ENCODE data around the gene NUP214.
"Not testable (repeated sequence)": the region's sequence is repeated elsewhere in the genome, so short reads cannot be mapped to it uniquely, and the experiment has no call there.

The NUP214 gene

GRCh38 chr9:131259916-131260597 lies 134.7 kb downstream of the NUP214 start:
- no peak for DNase-seq (ENCODE audit: low read depth)

GRCh38 chr9:131260751-131261452 lies 135.5 kb downstream of the NUP214 start:
- no peak for DNase-seq (ENCODE audit: low read depth)

DNA sequence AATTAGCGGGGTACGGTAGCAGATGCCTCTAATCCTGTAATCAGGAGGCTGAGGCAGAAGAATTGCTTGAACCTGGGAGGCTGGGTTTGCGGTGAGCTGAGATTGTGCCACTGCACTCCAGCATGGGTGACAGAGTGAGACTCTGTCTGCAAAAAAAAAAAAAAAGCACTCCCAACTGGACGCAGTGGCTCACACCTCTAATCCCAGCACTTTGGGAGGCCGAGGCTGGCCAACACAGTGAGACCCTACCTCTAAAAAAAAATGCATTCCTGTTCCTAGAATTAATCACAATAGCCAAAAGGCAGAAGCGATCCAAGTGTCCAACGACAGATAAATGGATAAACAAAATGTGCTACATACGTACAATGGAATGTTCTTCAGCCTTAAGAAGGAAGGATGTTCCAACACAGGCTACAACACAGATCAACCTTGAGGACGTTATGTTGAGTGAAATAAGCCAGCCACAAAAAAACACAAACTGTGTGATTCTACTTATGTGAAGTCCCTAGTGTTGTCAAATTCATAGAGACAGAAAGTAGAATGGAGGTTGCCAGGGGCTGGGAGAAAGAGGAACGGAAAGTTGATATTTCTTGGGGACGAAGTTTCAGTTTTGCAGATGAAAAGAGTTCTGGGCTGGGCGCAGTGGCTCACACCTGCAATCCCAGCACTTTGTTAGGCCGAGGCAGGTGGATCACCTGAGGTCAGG lies 137.1 kb downstream of the NUP214 start:
- DNase-seq (ENCODE audit: low read depth): peak; percentile 46

DNA sequence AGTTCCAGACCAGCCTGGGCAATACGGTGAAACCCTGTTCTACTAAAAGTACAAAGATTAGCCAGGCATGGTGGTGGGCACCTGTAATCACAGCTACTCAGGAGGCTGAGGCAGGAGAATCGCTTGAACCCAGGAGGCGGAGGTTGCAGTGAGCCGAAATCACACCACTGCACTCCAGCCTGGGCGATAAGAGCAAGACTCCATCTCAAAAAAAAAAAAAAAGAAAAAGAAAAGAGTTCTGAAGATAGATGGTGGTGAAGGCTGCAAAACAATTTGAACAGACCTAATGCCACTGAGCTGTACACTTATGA lies 137.6 kb downstream of the NUP214 start:
- not testable (repeated sequence) for DNase-seq (ENCODE audit: low read depth)

DNA sequence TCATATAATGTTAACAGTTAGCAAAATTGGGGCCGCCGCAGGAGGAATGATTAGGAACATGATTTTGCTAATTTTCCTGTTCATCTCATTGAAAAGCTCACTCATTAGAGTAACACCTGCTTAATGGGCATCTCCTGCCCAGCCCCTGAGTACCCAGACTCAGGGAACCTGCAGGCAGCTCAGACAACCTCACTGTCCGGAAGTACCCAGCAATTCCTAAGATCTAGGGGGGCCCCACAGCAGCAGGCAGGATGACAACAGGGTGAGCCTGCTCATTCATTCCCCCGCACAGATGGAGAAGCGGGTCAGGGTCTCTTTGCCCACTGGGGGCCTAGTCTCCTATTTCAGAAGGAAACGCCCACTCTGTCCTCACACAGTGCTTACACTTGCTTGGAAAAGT lies 138.3 kb downstream of the NUP214 start:
- no peak for DNase-seq (ENCODE audit: low read depth)

DNA sequence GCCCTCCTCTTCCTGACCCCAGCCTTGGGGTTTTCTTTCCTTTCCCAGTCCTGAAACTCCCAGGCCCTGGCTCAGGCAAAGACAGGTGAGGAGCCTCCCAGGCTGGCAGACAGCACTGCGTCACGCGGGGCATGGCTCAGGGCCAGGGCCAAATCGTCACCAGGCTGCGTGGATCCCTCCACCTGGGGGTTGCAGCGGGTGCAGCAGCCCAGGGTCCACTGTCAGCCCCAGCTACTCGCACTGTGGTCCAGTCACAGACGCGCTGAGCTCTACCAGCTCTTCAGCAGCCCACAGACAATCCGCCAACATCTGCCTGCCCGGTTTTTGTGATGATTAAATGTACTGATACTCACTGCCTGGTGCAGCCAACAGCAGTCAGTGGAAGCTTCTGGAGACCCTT lies 138.8 kb downstream of the NUP214 start:
- DNase-seq (ENCODE audit: low read depth): no peak

DNA sequence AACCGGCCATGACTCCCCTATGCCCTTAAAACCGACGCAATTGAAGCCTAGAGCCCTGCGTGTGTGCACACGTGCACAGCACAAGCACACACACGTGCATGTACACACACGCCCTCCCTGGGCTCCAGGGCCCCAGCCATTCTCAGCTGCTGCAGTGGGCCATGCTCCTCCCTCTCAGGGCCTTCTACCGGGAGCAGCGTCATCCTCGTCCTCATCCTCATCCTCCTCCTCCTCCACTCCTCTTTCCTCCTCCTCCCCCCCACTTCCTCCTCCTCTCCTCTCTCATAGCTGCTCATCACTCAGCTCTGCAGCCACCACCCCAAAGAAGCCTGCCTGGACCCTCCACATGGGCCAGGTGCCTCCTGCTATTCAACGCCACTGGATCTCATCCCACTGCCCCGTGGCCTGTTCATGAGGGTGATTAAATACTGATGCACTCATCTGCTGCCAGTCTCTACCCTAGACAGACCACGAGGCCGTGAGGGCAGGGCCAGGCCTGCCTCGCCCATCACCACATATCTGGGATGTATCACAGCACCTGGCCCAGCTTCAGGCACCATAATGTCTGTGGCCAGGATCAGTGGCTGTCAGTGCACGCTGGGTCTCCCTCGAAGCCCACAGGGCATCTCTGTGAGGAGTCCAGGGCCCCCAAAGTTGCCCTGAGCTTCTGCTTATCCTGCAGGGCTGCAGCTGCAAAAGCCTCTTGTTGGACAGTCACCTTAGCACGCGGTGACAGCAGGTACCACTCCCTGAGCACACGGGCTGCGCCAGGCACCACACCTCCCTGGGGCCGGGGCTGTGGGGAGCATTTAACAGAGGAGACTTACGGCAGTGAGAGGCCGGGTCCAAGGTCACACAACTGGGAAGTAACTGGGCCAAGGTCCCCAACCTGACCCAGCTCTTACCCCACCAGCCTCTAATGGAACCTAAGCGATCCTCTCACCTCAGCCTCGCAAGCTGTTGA lies 141.2 kb downstream of the NUP214 start:
- DNase-seq (ENCODE audit: low read depth): no peak

DNA sequence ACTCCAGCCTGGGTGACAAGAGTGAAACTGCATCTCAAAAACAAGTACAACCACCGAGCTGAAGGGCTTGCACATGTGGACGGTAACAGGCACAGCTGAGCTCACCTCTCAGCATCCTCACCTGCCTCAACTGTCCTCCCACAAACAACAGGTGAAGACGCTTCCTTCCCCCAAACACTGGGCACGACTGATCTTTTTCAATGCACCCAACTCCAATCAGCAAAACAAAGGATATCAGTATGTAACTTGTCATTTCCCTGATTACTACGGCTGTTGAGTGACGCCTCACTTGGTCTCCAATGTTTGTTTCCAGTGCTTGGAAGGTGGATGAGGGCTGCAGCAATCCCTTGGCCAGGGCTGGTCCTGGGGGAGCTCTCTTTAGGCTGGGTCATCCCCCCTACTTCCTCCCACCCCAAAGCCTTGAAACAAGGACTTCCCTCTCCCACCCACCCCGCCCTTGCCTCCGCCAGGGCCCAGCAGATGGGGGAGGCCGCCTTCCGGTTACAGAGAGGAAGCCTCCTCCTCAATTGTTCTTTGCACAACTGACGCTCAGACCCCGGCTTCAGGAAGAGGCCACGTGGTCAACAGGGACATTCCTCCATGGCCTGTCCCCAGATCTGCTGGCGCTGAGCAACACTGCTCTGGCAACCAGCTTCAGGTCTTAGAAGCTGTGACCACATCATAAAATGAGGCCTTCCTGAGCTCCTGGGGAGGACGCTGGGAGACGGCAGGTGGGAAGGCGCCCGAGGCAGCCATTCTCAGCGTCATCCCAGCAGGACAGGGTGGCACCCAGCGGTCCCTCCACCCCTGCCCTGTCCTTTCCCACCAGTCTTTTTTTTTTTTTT lies 145.0 kb downstream of the NUP214 start:
- no peak for DNase-seq (ENCODE audit: low read depth)

DNA sequence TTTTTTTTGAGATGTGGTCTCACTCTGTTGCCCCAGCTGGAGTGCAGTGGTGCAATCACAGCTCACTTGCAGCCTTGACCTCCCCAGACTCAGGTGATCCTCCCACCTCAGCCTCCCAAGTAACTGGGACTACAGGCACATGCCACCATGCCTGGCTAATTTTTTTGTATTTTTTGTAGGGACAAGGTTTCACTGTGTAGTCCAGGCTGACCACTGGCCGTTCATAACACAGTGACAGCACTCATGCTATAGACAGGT lies 145.6 kb downstream of the NUP214 start:
- not testable (repeated sequence) for DNase-seq (ENCODE audit: low read depth)

DNA sequence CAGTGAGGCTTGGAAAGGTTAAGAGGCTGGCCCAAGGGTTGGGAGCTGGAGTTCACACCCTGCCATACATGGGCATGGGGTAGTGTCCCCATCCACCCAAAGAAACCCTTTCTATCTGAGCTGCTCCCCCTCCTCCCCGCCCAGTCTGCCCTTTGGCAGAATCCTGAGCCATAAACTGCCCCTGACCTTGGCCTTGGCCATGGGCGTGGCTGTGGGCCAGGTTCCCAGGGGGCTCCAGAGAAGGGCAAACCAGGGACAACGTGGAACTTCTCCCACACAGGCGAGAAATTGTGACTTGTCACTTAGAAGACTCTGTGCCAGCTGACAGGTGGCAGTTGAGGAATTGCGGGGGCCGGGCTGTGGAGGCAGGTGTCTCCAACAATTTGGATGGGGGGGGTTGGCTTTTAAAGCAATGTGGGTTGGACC lies 146.1 kb downstream of the NUP214 start:
- DNase-seq (ENCODE audit: low read depth): no peak

DNA sequence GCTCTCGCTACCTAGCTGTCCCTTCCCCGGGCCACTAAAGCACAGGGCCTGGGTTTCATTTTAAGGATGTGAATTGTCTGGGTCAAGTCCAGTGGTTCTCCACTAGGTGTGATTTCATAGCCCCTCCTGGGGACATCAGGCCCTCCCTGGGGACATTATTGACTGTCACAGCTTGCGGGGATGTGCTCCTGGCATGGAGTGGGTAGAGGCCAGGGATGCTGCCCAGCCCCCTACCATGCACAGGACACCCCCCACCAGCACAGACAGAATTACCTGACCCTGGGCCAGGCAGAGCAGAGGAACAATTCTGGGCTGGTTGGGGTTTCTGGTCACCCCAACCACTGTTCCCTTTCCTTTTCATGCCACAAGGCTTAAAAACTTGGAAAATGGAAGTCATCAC lies 146.8 kb downstream of the NUP214 start:
- DNase-seq (ENCODE audit: low read depth): no peak

- DNase-seq (ENCODE audit: low read depth): no peak
Observed at GRCh38 chr9:131273146-131273855, 147.9 kb downstream of the NUP214 start.

DNA sequence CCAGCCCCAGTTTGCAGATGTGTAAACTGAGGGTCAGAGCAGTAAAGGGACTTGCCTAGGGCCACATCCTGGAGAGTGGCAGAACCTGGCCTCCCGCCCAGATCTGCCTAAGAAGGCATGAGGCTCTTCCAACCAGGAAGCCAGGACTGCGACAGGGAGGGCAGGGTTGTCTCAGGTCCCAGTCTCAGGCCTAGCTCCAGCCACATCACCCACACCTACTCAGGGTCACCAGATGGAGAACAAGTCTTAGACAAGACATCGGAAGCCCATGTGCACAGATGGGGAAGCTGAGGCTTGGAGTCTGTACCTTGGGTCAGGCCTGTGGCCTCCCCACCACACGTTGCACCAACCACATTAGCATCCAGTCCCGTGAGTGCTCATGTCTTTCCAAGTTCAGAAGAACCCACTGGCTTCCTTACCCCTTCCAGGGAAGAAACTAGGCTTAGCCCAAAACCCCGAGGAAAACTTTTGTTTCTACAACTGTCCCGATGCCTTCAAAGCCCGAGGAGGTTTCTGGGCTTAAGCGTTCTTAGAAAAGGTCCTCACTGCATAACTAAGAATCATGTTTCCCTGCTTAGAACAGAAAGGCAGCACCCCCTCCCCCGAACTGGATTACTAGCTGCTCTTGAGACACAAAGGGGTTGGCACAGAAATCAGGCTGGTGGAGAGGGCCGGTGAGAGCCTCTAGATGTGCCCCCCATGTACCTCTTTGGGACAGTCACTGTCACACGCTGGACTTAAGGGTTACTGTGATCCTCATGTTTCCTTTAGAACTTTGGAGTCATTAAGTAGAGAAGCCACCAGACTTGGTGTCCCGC lies 148.7 kb downstream of the NUP214 start:
- peak; percentile 32 for DNase-seq (ENCODE audit: low read depth)

- no peak for DNase-seq (ENCODE audit: low read depth)
Observed at GRCh38 chr9:131274674-131275331, 149.4 kb downstream of the NUP214 start.

DNA sequence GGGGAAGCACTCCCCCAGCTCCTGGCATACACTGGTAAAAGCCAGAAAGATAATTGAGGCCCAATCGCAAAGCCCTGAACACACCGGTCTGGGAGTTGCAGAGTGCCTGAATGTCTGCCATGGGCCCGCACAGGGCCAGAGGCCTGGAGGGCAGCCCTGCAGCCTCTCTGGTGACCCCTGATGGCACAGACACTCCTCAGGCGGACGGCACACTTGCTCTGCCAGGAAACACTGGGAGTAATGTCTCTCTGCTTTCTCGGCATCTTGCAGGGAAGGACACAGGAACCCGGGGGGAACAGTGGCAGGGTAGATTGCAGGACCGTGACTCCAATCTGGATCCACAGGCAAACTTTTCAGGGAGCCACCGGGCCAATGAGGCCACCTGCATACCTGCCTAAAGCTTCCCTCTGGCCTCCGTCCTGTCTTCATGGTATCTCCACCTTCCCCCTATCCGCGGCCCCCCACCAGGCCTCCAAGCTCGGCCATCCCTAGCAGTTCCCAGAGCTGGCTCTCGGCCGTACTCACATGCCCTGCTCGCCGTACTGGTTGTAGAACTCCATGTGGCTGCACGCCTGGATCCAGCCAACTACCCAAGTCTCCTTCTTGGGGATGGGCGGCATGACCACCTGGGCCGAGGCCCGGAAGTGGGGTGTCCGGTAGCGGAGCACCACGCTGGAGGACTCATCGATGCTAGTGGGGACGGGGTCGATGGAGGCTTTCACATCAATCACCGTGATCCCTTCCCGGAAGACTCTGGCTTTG lies 150.1 kb downstream of the NUP214 start:
- DNase-seq (ENCODE audit: low read depth): no peak

DNA sequence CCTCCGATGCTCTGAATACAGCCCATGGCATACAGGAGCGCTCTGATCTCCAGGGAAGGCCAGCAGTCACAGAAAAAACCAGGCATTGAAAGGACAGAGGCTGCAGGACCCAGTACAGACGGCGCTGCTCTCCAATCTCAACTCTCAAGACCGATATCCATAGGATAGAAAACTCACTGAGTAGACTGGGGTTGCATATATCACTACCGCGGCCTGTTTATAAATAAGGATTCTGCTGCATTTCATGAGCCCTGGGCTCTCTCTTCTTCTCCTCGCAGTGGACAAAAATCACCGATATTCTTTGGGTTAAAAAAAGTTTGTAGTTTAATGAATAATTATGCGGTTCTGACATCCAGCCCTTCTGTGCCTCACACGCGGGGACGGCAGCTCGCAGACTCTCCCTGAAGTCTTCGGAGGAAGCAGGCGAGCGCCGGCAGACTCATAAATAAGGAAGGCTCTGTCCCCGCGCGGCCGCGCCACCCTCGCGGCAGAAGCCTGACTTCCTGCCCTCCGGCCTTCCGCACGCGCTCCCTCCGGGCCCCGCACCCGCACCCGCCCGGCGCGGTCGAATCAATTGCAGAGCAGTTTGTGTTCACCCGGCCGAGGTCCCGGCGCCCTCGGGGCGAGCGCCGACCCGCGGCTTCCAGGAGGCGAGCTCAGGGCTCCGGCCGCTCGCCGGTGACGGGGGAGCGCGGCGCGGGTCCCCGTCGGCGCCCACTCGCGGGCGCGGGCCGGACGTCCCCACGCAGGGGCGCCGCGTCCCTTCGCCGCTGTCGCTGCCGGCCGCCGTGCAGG lies 150.9 kb downstream of the NUP214 start, which contains the start of gene FAM78A:
Gene FAM78A, minus strand, starts transcription at position 417 of the 795 bp plus-strand sequence. Its CDS starts 331 bp downstream, at position 86.
- DNase-seq (ENCODE audit: low read depth): peak; percentile 13

DNA sequence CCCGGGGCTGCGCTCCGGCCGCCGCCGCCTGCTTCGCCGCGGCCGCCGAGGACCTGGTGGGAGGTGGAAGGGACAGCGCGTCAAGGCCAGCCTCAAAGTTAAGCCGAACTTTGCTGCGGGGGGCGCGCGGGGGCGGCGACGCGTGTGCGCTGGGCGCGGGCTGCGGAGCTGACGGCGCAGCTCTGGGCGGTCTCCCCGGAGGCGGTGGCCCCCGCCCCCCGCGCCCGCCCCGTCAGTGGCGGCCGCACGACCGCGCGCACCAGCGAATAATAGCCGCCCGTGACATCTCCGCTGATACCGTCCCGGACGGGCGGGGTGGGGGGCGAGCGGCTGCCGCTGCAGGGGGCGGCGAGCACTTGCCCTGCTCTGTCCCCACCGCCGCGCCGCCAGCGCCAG lies 151.5 kb downstream of the NUP214 start:
- DNase-seq (ENCODE audit: low read depth): no peak

All from iris pigment epithelial cell (primary cell).